ENCODE data around the gene SMARCAL1. TPM values are rescaled to one million over a fixed set of nuclear protein-coding genes. Genes with fewer than 3 reads are reported as not detected.

Gene SMARCAL1
- total RNA-seq, 1 donor from 2014 or later, result 23.6 TPM

- no peak overlapping the region for H3K27ac Mint-ChIP-seq (ENCODE audit: unreplicated experiment)
- no peaks in the 10 kb centered on the region for H3K9me3 Mint-ChIP-seq (ENCODE audit: unreplicated experiment)
- H3K4me1 Mint-ChIP-seq (ENCODE audit: unreplicated experiment), result peaks cover 25% of the 10 kb centered on the region
- no peak for TF ChIP-seq CTCF (IDR thresholded peaks at IDR 0.05)
- DNase-seq (ENCODE audit: extremely low spot score, unreplicated experiment), result no peak
- H3K36me3 Mint-ChIP-seq (ENCODE audit: unreplicated experiment), result no peaks in the 10 kb centered on the region
- H3K27me3 Mint-ChIP-seq (ENCODE audit: unreplicated experiment), result no peaks in the 10 kb centered on the region
- H3K4me3 Mint-ChIP-seq (ENCODE audit: unreplicated experiment), result no peak overlapping the region
Observed at GRCh38 chr2:216366777-216367471, 45.4 kb upstream of the SMARCAL1 start.

DNA sequence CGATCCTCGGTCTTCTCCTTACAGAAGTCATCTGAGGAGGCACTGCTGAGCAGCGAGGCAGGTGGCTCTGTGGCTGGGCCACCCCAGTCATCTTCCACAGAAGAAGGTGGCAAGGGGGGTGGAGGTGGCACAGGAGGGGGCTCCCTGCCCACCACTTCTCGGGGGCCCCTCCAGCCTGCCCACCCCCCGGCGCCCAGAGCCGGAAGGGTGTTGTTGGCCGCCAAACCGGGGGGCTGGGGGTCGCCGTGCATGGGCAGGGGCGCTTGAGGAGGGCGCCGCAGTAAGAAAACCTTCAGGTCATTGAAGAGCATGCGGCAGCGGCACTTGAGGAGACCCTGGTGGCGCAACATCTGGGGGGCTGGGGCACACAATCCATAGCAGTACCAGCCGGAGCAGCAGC is 42.5 kb upstream of the SMARCAL1 start:
- Mint-ChIP-seq H3K9me3 (ENCODE audit: unreplicated experiment) (no peaks in the 10 kb centered on the region), H3K27ac (ENCODE audit: unreplicated experiment) (no peak overlapping the region), H3K4me3 (ENCODE audit: unreplicated experiment) (no peak overlapping the region), H3K27me3 (ENCODE audit: unreplicated experiment) (no peaks in the 10 kb centered on the region), H3K36me3 (ENCODE audit: unreplicated experiment) (no peaks in the 10 kb centered on the region), H3K4me1 (ENCODE audit: unreplicated experiment) (peaks cover 36% of the 10 kb centered on the region)
- DNase-seq (ENCODE audit: extremely low spot score, unreplicated experiment), result no peak
- TF ChIP-seq CTCF (IDR thresholded peaks at IDR 0.05), result no peak

GRCh38 chr2:216370961-216371712 is 41.1 kb upstream of the SMARCAL1 start:
- Mint-ChIP-seq H3K4me3 (ENCODE audit: unreplicated experiment) (peak overlapping the region; percentile 73), H3K4me1 (ENCODE audit: unreplicated experiment) (peaks cover 39% of the 10 kb centered on the region), H3K36me3 (ENCODE audit: unreplicated experiment) (no peaks in the 10 kb centered on the region), H3K9me3 (ENCODE audit: unreplicated experiment) (no peaks in the 10 kb centered on the region), H3K27me3 (ENCODE audit: unreplicated experiment) (no peaks in the 10 kb centered on the region), H3K27ac (ENCODE audit: unreplicated experiment) (no peak overlapping the region)
- DNase-seq (ENCODE audit: extremely low spot score, unreplicated experiment), result no peak
- TF ChIP-seq CTCF (IDR thresholded peaks at IDR 0.05), result no peak

DNA sequence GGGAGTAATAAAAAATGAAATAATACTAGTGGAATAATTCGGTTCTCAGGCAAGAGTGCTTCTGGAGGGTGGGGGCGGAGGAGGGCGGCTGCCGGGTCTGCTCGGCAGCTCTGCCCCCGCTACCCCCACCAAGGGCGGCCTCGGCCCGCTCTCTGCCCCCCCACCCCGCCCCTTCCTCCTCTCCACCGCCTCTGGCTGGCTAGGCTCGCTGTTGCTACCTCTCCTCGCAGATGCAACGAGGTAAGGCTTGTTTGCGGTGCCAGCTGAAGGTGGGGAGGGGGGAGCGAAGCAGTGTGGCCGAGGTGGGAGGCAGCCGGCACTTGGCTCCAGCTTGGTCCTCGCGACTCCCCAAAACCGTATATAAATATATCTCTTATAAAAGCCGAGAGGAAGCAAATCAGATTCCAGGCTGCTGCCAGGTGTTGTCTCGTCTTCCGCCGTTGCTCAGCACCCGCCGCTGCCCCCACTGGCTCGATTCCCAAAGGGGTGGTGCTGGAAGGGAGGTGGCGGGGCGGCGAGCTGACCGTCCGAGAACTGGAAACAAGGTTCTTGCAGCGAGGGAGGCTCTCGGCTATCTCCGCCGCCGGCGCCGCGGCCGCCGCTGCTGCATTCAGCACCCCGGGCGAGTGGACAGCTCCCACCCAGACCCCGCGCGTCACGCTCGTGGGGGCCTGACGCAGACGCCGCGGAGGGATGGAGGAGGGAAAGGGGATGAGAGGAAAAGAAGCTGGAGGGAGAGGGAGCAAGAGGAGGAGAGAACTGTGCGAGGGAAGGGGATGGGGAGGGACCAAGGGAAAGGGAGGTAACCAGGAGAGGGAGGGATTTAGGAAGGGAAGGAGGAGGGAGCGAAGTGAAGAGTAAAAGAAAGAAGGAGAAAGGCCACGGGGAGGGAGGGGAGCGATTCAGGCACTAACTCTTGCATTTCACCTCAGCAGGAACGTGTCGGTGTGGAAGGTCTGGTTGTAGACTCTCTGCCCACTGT is 40.3 kb upstream of the SMARCAL1 start, which contains the start of gene MARCHF4:
MARCHF4 (minus strand) TSS at position 763 of the 982 bp plus-strand sequence. CDS start 2,223 bp downstream, outside the sequence.
- Mint-ChIP-seq H3K36me3 (ENCODE audit: unreplicated experiment) (no peaks in the 10 kb centered on the region), H3K9me3 (ENCODE audit: unreplicated experiment) (no peaks in the 10 kb centered on the region), H3K4me1 (ENCODE audit: unreplicated experiment) (peaks cover 39% of the 10 kb centered on the region), H3K27ac (ENCODE audit: unreplicated experiment) (peak within 1 kb of the TSS; percentile 56), H3K27me3 (ENCODE audit: unreplicated experiment) (no peaks in the 10 kb centered on the region), H3K4me3 (ENCODE audit: unreplicated experiment) (peak within 1 kb of the TSS; percentile 81)
- DNase-seq (ENCODE audit: extremely low spot score, unreplicated experiment), result peak; percentile 96
- no peak for TF ChIP-seq CTCF (IDR thresholded peaks at IDR 0.05)

Data from osteocyte (in vitro differentiated cells).